Lung (tissue), 12 donors: ENCODE results near the gene SLCO2A1. TPM values are rescaled to one million over a fixed set of nuclear protein-coding genes. Genes with fewer than 3 reads are reported as not detected.

Experiments
- ATAC-seq: fragments of 200-7000 bp; cut with Tn5 transposase; one replicate; pipeline ENCODE4 v1.9.1; 2020; ENCODE audit warnings: moderate number of reproducible peaks; ENCODE audit not compliant: insufficient read depth, low FRiP score
- DNase-seq, 3 donors: peaks; one replicate each; pipeline ENCODE4 v3.0.0-alpha.2; 2013 to 2017
- H3K27ac ChIP-seq, 2 donors: one replicate each; pipeline ENCODE4 v1.5.1; 2013; ENCODE audit warnings: mild to moderate bottlenecking in 2 of 2, moderate library complexity in 2 of 2, control low read depth in 1 of 2, inconsistent platforms in 1 of 2, low read depth in 1 of 2, low read length in 1 of 2
- H3K27me3 ChIP-seq, 3 donors: one replicate each; pipeline ENCODE4 v1.5.1; 2013; ENCODE audit warnings: low read length in 2 of 3; ENCODE audit not compliant: control insufficient read depth in 3 of 3, insufficient read depth in 3 of 3
- H3K36me3 ChIP-seq, 4 donors: one replicate each; pipeline ENCODE4 v1.5.1; 2013; ENCODE audit warnings: low read length in 4 of 4, mild to moderate bottlenecking in 1 of 4, moderate library complexity in 1 of 4; ENCODE audit not compliant: control insufficient read depth in 4 of 4, insufficient read depth in 4 of 4
- H3K4me1 ChIP-seq, 5 donors: one replicate each; pipeline ENCODE4 v1.5.1; 2013; ENCODE audit warnings: low read length in 5 of 5, mild to moderate bottlenecking in 2 of 5, moderate library complexity in 1 of 5; ENCODE audit not compliant: control insufficient read depth in 5 of 5, insufficient read depth in 5 of 5
- H3K4me3 ChIP-seq: one replicate; pipeline ENCODE4 v1.5.1; 2013; ENCODE audit warnings: mild to moderate bottlenecking, control low read depth, moderate library complexity
- H3K9ac ChIP-seq, 2 donors: one replicate each; pipeline ENCODE4 v1.5.1; 2013; ENCODE audit warnings: low read length in 2 of 2, control low read depth in 1 of 2; ENCODE audit not compliant: insufficient read depth in 1 of 2
- H3K9me3 ChIP-seq, 4 donors: one replicate each; pipeline ENCODE4 v1.5.1; 2013; ENCODE audit warnings: low read length in 3 of 4, mild to moderate bottlenecking in 1 of 4, moderate library complexity in 1 of 4; ENCODE audit not compliant: control insufficient read depth in 4 of 4, insufficient read depth in 3 of 4
- WGBS, 2 donors: extraction: QIAGEN DNeasy Blood & Tissue Kit; methylation state at CpG; one replicate each; pipeline ENCODE4 v1.1.7; 2013; 5-methylcytosine and 5-hydroxymethylcytosine counted together
- polyA plus RNA-seq, 2 donors: library from polyadenylated mRNA; stranded (reverse); fragments of 200-250 nt; gene quantifications; one replicate each; pipeline ENCODE4 v1.2.1, GENCODE V29; 2013
- total RNA-seq, 2 donors: library from RNA; depleted of rRNA in 1 of 2; stranded (reverse); fragments of >200 nt in 1 of 2; gene quantifications; one replicate each; pipeline ENCODE4 v1.2.1, GENCODE V29; 2014 to 2021
- TF ChIP-seq, protein P1 (sequence below): IDR thresholded peaks from 2 replicates; pipeline ENCODE4 v1.5.1; 2012; ENCODE audit warnings: mild to moderate bottlenecking; ENCODE audit errors: control extremely low read depth, extremely low read depth
- donor health status: control.
- donor health status: control.
- donor health status: Bipolar disorder and iron deficiency.
- donor health status: healthy.
- donor health status: DM: yes; HTN: yes; CAD: no.

The SLCO2A1 gene
- total and polyA plus RNA-seq, 4 donors = 27.2 to 131 (median 42.7) TPM

DNA sequence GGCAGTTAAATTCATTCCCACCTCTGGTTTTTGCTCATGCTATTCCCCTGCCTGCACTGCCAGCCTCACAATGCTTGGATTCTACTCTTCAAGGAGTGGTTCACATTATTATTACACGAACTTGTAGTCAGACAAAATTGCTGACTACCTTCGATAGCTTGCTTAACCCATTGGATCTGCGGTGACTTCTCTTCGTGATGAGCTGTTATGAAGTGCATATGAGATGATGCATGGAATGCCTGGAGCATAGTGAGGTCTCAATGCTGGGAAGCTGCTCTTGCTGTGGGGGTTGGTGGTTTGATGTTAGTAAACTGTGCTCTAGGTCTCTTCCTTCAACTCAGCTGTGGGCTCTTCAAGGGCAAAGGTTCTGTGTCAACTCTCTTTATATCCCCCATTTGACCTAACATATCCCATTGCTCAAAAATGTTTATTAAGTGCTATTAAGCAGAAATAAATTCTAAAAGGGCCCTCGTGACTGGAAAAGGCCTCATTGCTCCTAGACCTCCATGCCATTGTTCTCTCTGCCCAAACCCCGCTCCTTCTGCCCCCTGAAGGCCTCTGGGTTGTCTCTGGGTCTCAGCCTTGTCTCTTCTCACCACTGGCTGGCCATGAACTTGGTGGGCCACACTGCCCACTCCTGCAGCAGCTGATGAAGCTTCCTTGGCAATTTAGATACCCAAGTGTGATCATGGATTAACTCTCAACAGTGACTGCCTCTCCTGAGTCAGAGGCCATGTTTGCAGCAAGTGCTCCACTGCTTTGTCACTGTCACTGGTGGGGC is 4.5 kb upstream of the SLCO2A1 start:
- peaks cover 0 to 6% (median 5%) of the 10 kb centered on the region in 5 donors for H3K4me1 ChIP-seq
- 84% methylated on average over 6 of the region's 6 CpGs for WGBS, 2 donors
- H3K27me3 ChIP-seq = peaks cover 0 to 2% (median 0%) of the 10 kb centered on the region in 3 donors
- TF ChIP-seq, protein P1, sequence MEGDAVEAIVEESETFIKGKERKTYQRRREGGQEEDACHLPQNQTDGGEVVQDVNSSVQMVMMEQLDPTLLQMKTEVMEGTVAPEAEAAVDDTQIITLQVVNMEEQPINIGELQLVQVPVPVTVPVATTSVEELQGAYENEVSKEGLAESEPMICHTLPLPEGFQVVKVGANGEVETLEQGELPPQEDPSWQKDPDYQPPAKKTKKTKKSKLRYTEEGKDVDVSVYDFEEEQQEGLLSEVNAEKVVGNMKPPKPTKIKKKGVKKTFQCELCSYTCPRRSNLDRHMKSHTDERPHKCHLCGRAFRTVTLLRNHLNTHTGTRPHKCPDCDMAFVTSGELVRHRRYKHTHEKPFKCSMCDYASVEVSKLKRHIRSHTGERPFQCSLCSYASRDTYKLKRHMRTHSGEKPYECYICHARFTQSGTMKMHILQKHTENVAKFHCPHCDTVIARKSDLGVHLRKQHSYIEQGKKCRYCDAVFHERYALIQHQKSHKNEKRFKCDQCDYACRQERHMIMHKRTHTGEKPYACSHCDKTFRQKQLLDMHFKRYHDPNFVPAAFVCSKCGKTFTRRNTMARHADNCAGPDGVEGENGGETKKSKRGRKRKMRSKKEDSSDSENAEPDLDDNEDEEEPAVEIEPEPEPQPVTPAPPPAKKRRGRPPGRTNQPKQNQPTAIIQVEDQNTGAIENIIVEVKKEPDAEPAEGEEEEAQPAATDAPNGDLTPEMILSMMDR = no peak
- DNase-seq (no peak), ATAC-seq (no peak)
- no peak overlapping the region for H3K27ac ChIP-seq
- peaks cover 0 to 5% (median 0%) of the 10 kb centered on the region in 4 donors for H3K9me3 ChIP-seq
- no peak overlapping the region for H3K9ac ChIP-seq
- no peaks in the 10 kb centered on the region for H3K36me3 ChIP-seq
- no peak overlapping the region for H3K4me3 ChIP-seq

- peaks cover 0 to 5% (median 0%) of the 10 kb centered on the region in 4 donors for H3K9me3 ChIP-seq
- no peak for ATAC-seq
- no peak overlapping the region for H3K9ac ChIP-seq
- no peak overlapping the region for H3K4me3 ChIP-seq
- no peak for DNase-seq
- 85 to 86% methylated on average over 8 of the region's 8 CpGs for WGBS, 2 donors
- TF ChIP-seq, protein P1 = no peak
- H3K27ac ChIP-seq = no peak overlapping the region
- H3K36me3 ChIP-seq = no peaks in the 10 kb centered on the region
- peaks cover 0 to 9% (median 4%) of the 10 kb centered on the region in 3 donors for H3K27me3 ChIP-seq
- H3K4me1 ChIP-seq = peaks cover 0 to 11% (median 2%) of the 10 kb centered on the region in 5 donors
Measured at GRCh38 chr3:134033315-134033996, 3.7 kb upstream of the SLCO2A1 start.

DNA sequence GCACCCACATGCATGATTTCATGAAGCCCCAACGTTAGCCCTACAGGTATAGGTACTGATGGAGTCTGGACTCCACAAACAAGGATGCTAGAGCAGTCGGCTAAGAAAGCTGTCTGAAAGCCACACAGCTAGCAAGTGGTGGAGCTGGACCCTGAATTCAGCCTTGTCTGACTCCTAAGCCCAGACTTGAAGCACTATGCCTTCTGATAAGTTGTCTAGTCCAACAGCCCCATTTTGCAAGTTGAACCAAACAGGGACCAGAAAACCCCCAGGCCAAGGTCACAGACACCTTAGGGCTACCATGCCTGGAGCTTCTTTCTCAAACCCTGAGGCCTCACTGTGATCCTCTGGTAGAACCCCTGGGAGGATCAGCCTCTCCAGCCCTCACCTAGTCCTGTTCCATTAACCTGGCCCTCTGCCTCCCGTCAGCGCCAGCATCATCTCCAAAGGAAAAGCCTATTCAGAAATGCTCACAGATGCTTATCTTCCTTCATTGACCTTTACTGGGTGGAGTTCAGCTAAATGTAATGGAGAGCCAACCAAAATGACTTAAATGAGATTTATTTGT is 1.7 kb upstream of the SLCO2A1 start:
- DNase-seq (no peak), ATAC-seq (no peak)
- Histone ChIP-seq H3K9me3 (peaks cover 0 to 5% (median 0%) of the 10 kb centered on the region in 4 donors), H3K9ac (no peak overlapping the region), H3K36me3 (no peaks in the 10 kb centered on the region), H3K4me3 (no peak overlapping the region), H3K27me3 (peaks cover 0 to 10% (median 9%) of the 10 kb centered on the region in 3 donors), H3K4me1 (peaks cover 0 to 10% (median 2%) of the 10 kb centered on the region in 5 donors), H3K27ac (no peak overlapping the region)
- WGBS, 2 donors = 82 to 92% methylated on average over 4 of the region's 4 CpGs
- TF ChIP-seq, protein P1 = no peak
